Measurements from ENCODE around the gene NELL2.

- no peak for TF ChIP-seq SIN3A (IDR thresholded peaks at IDR 0.05; ENCODE audit: borderline replicate concordance, insufficient read depth, low read length)
- no peak for TF ChIP-seq TAF1 (IDR thresholded peaks at IDR 0.05; ENCODE audit: borderline replicate concordance, insufficient read depth, low read length)
- no peak for TF ChIP-seq POLR2AphosphoS5 (IDR thresholded peaks at IDR 0.05; ENCODE audit: low read depth, low read length)
- no peak for TF ChIP-seq REST (IDR thresholded peaks at IDR 0.05; ENCODE audit: insufficient read depth in 1 of 2, low read depth in 2 of 2, low read length in 2 of 2)
- TF ChIP-seq FOXP2 (optimal IDR thresholded peaks at IDR 0.05; ENCODE audit: borderline replicate concordance, extremely low read depth, extremely low read length, insufficient read depth): no peak
These were observed 333.4 kb downstream of the NELL2 start for GRCh38 chr12:44542716-44543115.

All from PFSK-1 (cell line).